DND-41 (cell line): ENCODE results near the gene CFD.

Experiments used
- ATAC-seq: fragments of 200-7000 bp; cut with Tn5 transposase; 3 replicates; pipeline ENCODE4 v1.9.1; 2021; ENCODE audit warnings: low read depth; ENCODE audit not compliant: insufficient read depth
- DNase-seq: peaks from one replicate; pipeline ENCODE4 v3.0.0-alpha.2; 2020
- H2AFZ ChIP-seq: 2 replicates; pipeline ENCODE4 v1.6.0; 2012; ENCODE audit warnings: low read depth, low read length
- H3K27ac ChIP-seq: 2 replicates; pipeline ENCODE4 v1.5.1; 2012; ENCODE audit warnings: low read length, inconsistent platforms
- H3K27me3 ChIP-seq: fragments of 200-600 bp; sonication (generic); 2 replicates; pipeline ENCODE4 v1.6.0; 2012; ENCODE audit warnings: low read length, mild to moderate bottlenecking, inconsistent platforms; ENCODE audit not compliant: insufficient read depth, poor library complexity
- H3K36me3 ChIP-seq: 2 replicates; pipeline ENCODE4 v1.5.1; 2012; ENCODE audit warnings: low read length, inconsistent platforms; ENCODE audit not compliant: insufficient read depth
- H3K4me1 ChIP-seq: 2 replicates; pipeline ENCODE4 v1.5.1; 2012; ENCODE audit warnings: mild to moderate bottlenecking, low read length; ENCODE audit not compliant: insufficient read depth
- H3K4me2 ChIP-seq: 2 replicates; pipeline ENCODE4 v1.6.0; 2012; ENCODE audit warnings: mild to moderate bottlenecking, moderate library complexity, low read length, inconsistent platforms; ENCODE audit not compliant: insufficient read depth
- H3K4me3 ChIP-seq, 2 experiments: fragments of 200-600 bp in 1 of 2; shearing (Covaris generic) in 1 of 2; 2 replicates each; pipeline ENCODE4 v1.5.1; 2012 to 2016; ENCODE audit warnings: inconsistent platforms in 2 of 2, low read length in 2 of 2, mild to moderate bottlenecking in 2 of 2, low read depth in 1 of 2, moderate library complexity in 1 of 2
- H3K79me2 ChIP-seq: 2 replicates; pipeline ENCODE4 v1.6.0; 2012; ENCODE audit warnings: low read length, inconsistent platforms; ENCODE audit not compliant: insufficient read depth
- H3K9ac ChIP-seq: 2 replicates; pipeline ENCODE4 v1.6.0; 2012; ENCODE audit warnings: low read depth, mild to moderate bottlenecking, inconsistent platforms, low read length, moderate library complexity
- H3K9me3 ChIP-seq: 2 replicates; pipeline ENCODE4 v1.5.1; 2012; ENCODE audit warnings: low read length, moderate library complexity, mild to moderate bottlenecking, inconsistent platforms; ENCODE audit not compliant: insufficient read depth, severe bottlenecking
- H4K20me1 ChIP-seq: 2 replicates; pipeline ENCODE4 v1.6.0; 2012; ENCODE audit warnings: low read length; ENCODE audit not compliant: insufficient read depth
- EZH2 ChIP-seq: IDR thresholded peaks from 3 replicates; pipeline ENCODE4 v1.6.1; 2012; ENCODE audit warnings: borderline replicate concordance, low read depth, mild to moderate bottlenecking, moderate library complexity, low read length, inconsistent platforms; ENCODE audit not compliant: severe bottlenecking
- TF ChIP-seq, protein P1 (sequence below): IDR thresholded peaks from 2 replicates; pipeline ENCODE4 v1.5.1; 2012; ENCODE audit warnings: borderline replicate concordance, low read length, moderate library complexity, mild to moderate bottlenecking; ENCODE audit not compliant: poor library complexity, severe bottlenecking; ENCODE audit errors: extremely low read depth

Gene CFD

DNA sequence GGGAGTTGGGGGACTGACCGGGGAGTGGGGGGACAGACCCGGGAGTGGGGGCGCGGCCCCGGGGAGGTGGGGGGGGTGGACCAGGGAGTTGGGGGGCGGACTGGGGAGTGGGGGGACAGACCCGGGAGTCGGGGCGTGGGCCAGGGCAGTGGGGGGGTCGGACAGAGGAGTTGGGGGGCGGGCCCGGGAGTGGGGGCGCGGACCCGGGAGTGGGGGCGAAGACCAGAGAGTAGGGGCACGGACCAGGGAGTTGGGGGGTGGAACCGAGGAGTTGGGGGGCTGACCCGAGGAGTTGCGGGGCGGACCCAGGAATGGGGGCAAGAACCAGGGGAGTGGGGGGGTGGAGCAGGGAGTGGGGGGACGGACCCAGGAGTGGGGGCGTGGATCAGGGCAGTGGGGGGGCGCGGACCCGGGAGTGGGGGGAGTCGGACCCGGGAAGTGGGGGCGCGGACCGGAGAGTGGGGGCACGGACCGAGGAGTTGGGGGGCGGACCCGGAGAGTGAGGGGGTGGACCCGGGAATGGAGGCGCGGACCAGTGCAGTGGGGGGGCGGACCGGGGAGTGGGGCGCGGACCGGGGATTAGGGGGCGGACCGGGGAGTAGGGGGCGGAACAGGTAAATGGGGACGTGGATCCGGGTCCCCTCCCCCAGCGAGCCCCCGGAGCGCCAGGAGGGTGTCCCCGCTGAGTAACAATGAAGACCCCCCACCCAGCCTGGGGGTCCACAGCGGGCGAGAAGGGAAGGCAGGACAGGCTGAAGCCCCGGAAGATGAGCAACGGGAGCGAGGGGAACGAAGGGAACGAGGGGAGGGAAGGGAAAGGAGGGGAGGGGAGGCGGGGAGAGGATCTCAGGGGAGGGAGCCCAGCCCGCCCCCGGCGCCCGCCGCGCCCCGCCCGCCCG lies 53.0 kb downstream of the CFD start:
- peaks cover 7% of the 10 kb centered on the region for H4K20me1 ChIP-seq
- H3K4me1 ChIP-seq, result peaks cover 11% of the 10 kb centered on the region
- H3K79me2 ChIP-seq, result peaks cover 44% of the 10 kb centered on the region
- no peaks in the 10 kb centered on the region for H3K27me3 ChIP-seq
- peak overlapping the region; percentile 91 for H3K9ac ChIP-seq
- ATAC-seq (peak; percentile 17; the same call in 1 of the 3 replicates), DNase-seq (no peak)
- H3K27ac ChIP-seq, result peak overlapping the region; percentile 83
- H3K4me3 ChIP-seq, result peak overlapping the region; percentile 66 to 83; a peak in 3 of 4 replicates
- H3K36me3 ChIP-seq, result no peaks in the 10 kb centered on the region; the same call in 1 of the 2 replicates
- H3K4me2 ChIP-seq, result peak overlapping the region; percentile 82
- TF ChIP-seq, protein P1, sequence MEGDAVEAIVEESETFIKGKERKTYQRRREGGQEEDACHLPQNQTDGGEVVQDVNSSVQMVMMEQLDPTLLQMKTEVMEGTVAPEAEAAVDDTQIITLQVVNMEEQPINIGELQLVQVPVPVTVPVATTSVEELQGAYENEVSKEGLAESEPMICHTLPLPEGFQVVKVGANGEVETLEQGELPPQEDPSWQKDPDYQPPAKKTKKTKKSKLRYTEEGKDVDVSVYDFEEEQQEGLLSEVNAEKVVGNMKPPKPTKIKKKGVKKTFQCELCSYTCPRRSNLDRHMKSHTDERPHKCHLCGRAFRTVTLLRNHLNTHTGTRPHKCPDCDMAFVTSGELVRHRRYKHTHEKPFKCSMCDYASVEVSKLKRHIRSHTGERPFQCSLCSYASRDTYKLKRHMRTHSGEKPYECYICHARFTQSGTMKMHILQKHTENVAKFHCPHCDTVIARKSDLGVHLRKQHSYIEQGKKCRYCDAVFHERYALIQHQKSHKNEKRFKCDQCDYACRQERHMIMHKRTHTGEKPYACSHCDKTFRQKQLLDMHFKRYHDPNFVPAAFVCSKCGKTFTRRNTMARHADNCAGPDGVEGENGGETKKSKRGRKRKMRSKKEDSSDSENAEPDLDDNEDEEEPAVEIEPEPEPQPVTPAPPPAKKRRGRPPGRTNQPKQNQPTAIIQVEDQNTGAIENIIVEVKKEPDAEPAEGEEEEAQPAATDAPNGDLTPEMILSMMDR, result no peak
- TF ChIP-seq EZH2, result no peak
- H2AFZ ChIP-seq, result peak overlapping the region; percentile 90
- no peaks in the 10 kb centered on the region for H3K9me3 ChIP-seq
